Smooth muscle cell (in vitro differentiated cells): ENCODE measurements around the gene TMEM63C. TPM values are rescaled to one million over a fixed set of nuclear protein-coding genes. Genes with fewer than 3 reads are reported as not detected.
A peak's percentile ranks its signal among the peaks of the same experiment; 100 is the strongest.

Experiments used
- DNase-seq: peaks from one replicate; lab custom pipeline; 2025; ENCODE audit not compliant: unreplicated experiment; lab: John Stamatoyannopoulos, UW
- H2AFZ ChIP-seq: fragments of 200-600 bp; sonication (generic); 2 replicates; pipeline ENCODE4 v1.6.0; 2016; ENCODE audit warnings: antibody characterized with exemption, low read depth, mild to moderate bottlenecking
- H3F3A ChIP-seq: fragments of 200-600 bp; sonication (generic); 2 replicates; pipeline ENCODE4 v1.6.0; 2017; ENCODE audit warnings: antibody characterized with exemption, low read depth
- H3K27ac ChIP-seq: fragments of 200-600 bp; sonication (generic); 2 replicates; pipeline ENCODE4 v1.5.1; 2016; ENCODE audit warnings: low read depth, mild to moderate bottlenecking
- H3K27me3 ChIP-seq: fragments of 200-600 bp; sonication (generic); 2 replicates; pipeline ENCODE4 v1.6.1; 2016; ENCODE audit warnings: low read depth, mild to moderate bottlenecking
- H3K36me3 ChIP-seq: fragments of 200-600 bp; sonication (generic); 2 replicates; pipeline ENCODE4 v1.5.1; 2016; ENCODE audit warnings: low read depth
- H3K4me1 ChIP-seq: fragments of 200-600 bp; sonication (generic); 2 replicates; pipeline ENCODE4 v1.5.1; 2016; ENCODE audit warnings: low read depth
- H3K4me2 ChIP-seq: fragments of 200-600 bp; sonication (generic); 2 replicates; pipeline ENCODE4 v1.6.0; 2016; ENCODE audit warnings: mild to moderate bottlenecking
- H3K4me3 ChIP-seq: fragments of 200-600 bp; sonication (generic); 2 replicates; pipeline ENCODE4 v1.5.1; 2016; ENCODE audit warnings: mild to moderate bottlenecking
- H3K79me2 ChIP-seq: fragments of 200-600 bp; sonication (generic); 2 replicates; pipeline ENCODE4 v1.6.0; 2016; ENCODE audit warnings: low read depth, mild to moderate bottlenecking
- H3K9ac ChIP-seq: fragments of 200-600 bp; sonication (generic); 2 replicates; pipeline ENCODE4 v1.6.0; 2016; ENCODE audit warnings: low read depth
- H3K9me3 ChIP-seq: fragments of 200-600 bp; sonication (generic); replicated peaks from 2 replicates; pipeline ENCODE4 v1.5.1; 2016; ENCODE audit warnings: low read depth
- H4K20me1 ChIP-seq: fragments of 200-600 bp; sonication (generic); 2 replicates; pipeline ENCODE4 v1.6.0; 2016; ENCODE audit warnings: low read depth
- CTCF ChIP-seq: fragments of 200-600 bp; sonication (generic); IDR thresholded peaks from 2 replicates; pipeline ENCODE4 v1.5.1; 2017; ENCODE audit warnings: borderline replicate concordance, mild to moderate bottlenecking, antibody characterized with exemption; ENCODE audit not compliant: insufficient read depth, poor library complexity, severe bottlenecking
- WGBS: methylation state at CpG from one replicate; pipeline ENCODE4 v1.1.7; 2016; ENCODE audit warnings: low lambda C conversion rate; 5-methylcytosine and 5-hydroxymethylcytosine counted together
- microRNA counts: library from miRNA; unstranded; fragments of <30 nt; microRNA quantifications from one replicate; lab custom pipeline; 2016
- microRNA-seq: library from miRNA; unstranded; fragments of <30 nt; microRNA quantifications from one replicate; pipeline ENCODE4, GENCODE V29; 2016; ENCODE audit warnings: borderline number of aligned reads
- polyA plus RNA-seq: library from polyadenylated mRNA; unstranded; fragments of >200 nt; fragmentation: Nextera tagmentation; extraction: Ambion mirVana; gene quantifications from 2 replicates; pipeline ENCODE4 v1.2.1, GENCODE V29; 2016
- small RNA-seq: library from RNA; depleted of rRNA; stranded (forward); fragments of <200 nt; gene quantifications from one replicate; pipeline ENCODE3, GENCODE V24; 2014
- total RNA-seq: library from RNA; depleted of rRNA; stranded (reverse); fragments of >200 nt; gene quantifications from 2 replicates; pipeline ENCODE4 v1.2.3, GENCODE V29; 2014

The TMEM63C gene
- total and polyA plus RNA-seq, 2 experiments from 2014 or later = 4.3 to 7.7 TPM

GRCh38 chr14:77306851-77307496 is 125.4 kb downstream of the TMEM63C start:
- Histone ChIP-seq H3K27me3 (no peaks in the 10 kb centered on the region), H3K9me3 (no peaks in the 10 kb centered on the region), H3K36me3 (no peaks in the 10 kb centered on the region), H3K4me3 (no peak overlapping the region), H2AFZ (no peak overlapping the region), H3K27ac (peak overlapping the region; percentile 88), H3K9ac (peak overlapping the region; percentile 64), H3F3A (peaks cover 5% of the 10 kb centered on the region), H3K79me2 (peaks cover 13% of the 10 kb centered on the region), H4K20me1 (no peaks in the 10 kb centered on the region), H3K4me2 (peak overlapping the region; percentile 73), H3K4me1 (peaks cover 34% of the 10 kb centered on the region)
- WGBS = 43% methylated on average over 3 of the region's 3 CpGs
- DNase-seq = no peak
- TF ChIP-seq CTCF = no peak

MicroRNAs encoded within 50 kb of the gene (microRNA counts, 767-probe panel; counts per million panel counts)
- microRNA hsa-miR-1260a (lab: Ali Mortazavi, UCI) = 8,174 counts per million, percentile 57 among the panel's probes with 10 or more counts

Small RNAs within 50 kb of the gene (microRNA-seq; reads per million reads assigned to microRNA genes)
- not detected for gene MIR1260A

Small RNAs within 50 kb of the gene (small RNA-seq; reads per million reads assigned to genes)
- gene MIR1260A (not detected), gene RF00421 (not detected)

Other genes with a start within 250 kb of the TMEM63C start
- gene IRF2BPL, start 153.1 kb upstream of the TMEM63C start, total RNA-seq = 33.2 and 33.9 TPM in 2 replicates
- 58.0 and 66.3 TPM in 2 replicates for gene IRF2BPL, start 153.1 kb upstream of the TMEM63C start, polyA plus RNA-seq
- 14.3 and 15.1 TPM in 2 replicates for gene CIPC, start 83.5 kb upstream of the TMEM63C start, total RNA-seq
- 3.6 and 5.6 TPM in 2 replicates for gene CIPC, start 83.5 kb upstream of the TMEM63C start, polyA plus RNA-seq
- gene ZDHHC22, start 40.0 kb upstream of the TMEM63C start, total RNA-seq = not detected in 2 replicates
- gene ZDHHC22, start 40.0 kb upstream of the TMEM63C start, polyA plus RNA-seq = not detected in 2 replicates
- gene NGB, start 89.4 kb downstream of the TMEM63C start, total RNA-seq = not detected in 2 replicates
- not detected in 2 replicates for gene NGB, start 89.4 kb downstream of the TMEM63C start, polyA plus RNA-seq
- gene POMT2, start 139.1 kb downstream of the TMEM63C start, total RNA-seq = 15.9 and 22.5 TPM in 2 replicates
- gene POMT2, start 139.1 kb downstream of the TMEM63C start, polyA plus RNA-seq = 39.8 and 52.8 TPM in 2 replicates
- gene GSTZ1, start 139.2 kb downstream of the TMEM63C start, total RNA-seq = 15.1 and 29.1 TPM in 2 replicates
- 17.0 and 26.9 TPM in 2 replicates for gene GSTZ1, start 139.2 kb downstream of the TMEM63C start, polyA plus RNA-seq
- gene TMED8, start 195.3 kb downstream of the TMEM63C start, total RNA-seq = 12.2 and 16.0 TPM in 2 replicates
- gene TMED8, start 195.3 kb downstream of the TMEM63C start, polyA plus RNA-seq = 3.9 and 4.5 TPM in 2 replicates
- gene SAMD15, start 195.6 kb downstream of the TMEM63C start, total RNA-seq = 1.1 TPM in 2 replicates
- gene SAMD15, start 195.6 kb downstream of the TMEM63C start, polyA plus RNA-seq = 0.49 TPM in 1 of 2 replicates, not detected in the other
- 0.36 and 0.49 TPM in 2 replicates for gene NOXRED1, start 241.7 kb downstream of the TMEM63C start, total RNA-seq
- gene NOXRED1, start 241.7 kb downstream of the TMEM63C start, polyA plus RNA-seq = 0.14 and 0.33 TPM in 2 replicates